AG09319 (cell line): ENCODE results near the gene FBXO10.
"Not testable (repeated sequence)": the region's sequence is repeated elsewhere in the genome, so short reads cannot be mapped to it uniquely, and the experiment has no call there.

Experiments used
- DNase-seq: peaks from one replicate; pipeline ENCODE4 v3.0.0-alpha.2; 2010; ENCODE audit warnings: low read depth; ENCODE audit errors: extremely low read depth
- TF ChIP-seq, protein P1 (sequence below): IDR thresholded peaks from 2 replicates; pipeline ENCODE4 v1.5.1; 2011; ENCODE audit warnings: low read depth, mild to moderate bottlenecking, inconsistent platforms, low read length, moderate library complexity

The FBXO10 gene

DNA sequence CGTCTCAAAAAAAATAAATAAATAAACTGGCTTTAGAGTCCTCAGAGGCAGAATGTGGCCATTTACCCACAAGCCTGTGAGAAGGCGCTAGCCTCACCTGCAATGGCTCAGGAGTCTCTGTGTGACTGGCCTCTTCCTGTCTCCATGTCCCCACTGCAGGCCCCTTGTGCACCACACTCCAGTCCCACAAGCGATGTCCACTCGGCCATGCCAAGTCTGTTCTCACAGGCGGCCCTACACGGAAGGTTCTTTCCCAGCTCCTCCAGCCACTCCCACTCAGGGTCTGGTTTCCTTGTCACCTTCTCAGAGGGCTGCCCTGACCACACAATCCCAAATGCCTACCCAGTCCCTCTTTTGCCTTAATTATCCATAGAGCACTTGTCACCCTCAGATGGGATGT lies 52.3 kb downstream of the FBXO10 start:
- TF ChIP-seq, protein P1, sequence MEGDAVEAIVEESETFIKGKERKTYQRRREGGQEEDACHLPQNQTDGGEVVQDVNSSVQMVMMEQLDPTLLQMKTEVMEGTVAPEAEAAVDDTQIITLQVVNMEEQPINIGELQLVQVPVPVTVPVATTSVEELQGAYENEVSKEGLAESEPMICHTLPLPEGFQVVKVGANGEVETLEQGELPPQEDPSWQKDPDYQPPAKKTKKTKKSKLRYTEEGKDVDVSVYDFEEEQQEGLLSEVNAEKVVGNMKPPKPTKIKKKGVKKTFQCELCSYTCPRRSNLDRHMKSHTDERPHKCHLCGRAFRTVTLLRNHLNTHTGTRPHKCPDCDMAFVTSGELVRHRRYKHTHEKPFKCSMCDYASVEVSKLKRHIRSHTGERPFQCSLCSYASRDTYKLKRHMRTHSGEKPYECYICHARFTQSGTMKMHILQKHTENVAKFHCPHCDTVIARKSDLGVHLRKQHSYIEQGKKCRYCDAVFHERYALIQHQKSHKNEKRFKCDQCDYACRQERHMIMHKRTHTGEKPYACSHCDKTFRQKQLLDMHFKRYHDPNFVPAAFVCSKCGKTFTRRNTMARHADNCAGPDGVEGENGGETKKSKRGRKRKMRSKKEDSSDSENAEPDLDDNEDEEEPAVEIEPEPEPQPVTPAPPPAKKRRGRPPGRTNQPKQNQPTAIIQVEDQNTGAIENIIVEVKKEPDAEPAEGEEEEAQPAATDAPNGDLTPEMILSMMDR, result no peak
- DNase-seq, result no peak

DNA sequence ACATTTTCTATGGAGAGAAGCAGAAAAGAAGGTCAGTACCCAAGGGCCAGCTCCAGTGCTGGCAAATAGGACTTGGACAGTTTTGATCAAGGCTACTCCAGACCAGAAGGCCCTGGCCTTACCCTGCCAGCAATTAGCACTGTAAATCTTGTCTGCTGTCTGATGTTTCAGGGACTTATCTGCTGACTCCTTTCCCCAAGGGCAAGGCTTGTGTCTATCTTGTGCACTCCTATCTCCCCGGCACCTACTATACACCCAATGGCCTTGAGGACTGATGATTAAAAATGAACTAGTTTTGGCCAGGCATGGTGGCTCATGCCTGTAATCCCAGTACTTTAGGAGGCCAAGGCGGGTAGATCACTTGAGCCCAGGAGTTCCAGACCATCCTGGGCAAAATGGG lies 53.2 kb downstream of the FBXO10 start:
- TF ChIP-seq, protein P1, result no peak
- DNase-seq, result no peak

DNA sequence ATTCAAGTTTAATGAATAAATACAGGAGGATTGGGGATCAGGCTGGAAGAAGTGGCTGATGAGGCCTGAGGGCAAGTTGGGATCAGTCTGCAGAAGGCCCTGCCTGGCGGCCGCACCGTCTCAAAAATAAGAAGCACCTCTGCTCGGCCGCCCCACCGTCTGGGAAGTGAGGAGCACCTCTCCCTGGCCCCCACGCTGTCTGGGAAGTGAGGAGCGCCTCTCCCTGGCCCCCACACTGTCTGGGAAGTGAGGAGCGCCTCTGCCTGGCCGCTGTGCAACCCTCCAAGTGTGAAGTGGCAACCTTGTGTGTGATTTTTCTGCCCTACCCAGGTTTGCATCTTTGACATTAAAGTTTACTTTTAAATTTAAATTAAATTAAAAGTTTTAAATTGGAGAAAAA lies 55.1 kb downstream of the FBXO10 start:
- TF ChIP-seq, protein P1, result no peak

DNA sequence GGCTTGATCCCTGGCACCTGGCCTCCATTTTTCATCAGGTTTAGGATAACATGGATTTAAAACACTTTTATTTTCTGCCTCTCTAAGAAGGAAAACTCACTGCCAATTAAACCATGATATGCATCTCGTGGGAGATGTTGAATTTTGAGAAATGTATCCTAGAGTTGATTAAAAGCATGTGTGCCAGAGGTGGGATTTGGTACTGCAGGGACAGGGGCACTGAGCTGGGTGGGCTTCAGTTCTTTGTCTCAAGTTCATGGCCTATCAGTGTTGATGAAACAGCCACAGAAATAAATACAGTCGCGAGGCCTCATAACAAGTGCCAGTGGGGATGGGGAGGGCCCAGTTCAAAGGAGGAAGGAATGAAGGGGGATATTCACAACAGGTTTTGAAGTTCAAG lies 55.5 kb downstream of the FBXO10 start:
- no peak for DNase-seq
- TF ChIP-seq, protein P1, result no peak

More for the DNA sequence above, 55.1 kb downstream of the FBXO10 start:
- DNase-seq, result no peak

DNA sequence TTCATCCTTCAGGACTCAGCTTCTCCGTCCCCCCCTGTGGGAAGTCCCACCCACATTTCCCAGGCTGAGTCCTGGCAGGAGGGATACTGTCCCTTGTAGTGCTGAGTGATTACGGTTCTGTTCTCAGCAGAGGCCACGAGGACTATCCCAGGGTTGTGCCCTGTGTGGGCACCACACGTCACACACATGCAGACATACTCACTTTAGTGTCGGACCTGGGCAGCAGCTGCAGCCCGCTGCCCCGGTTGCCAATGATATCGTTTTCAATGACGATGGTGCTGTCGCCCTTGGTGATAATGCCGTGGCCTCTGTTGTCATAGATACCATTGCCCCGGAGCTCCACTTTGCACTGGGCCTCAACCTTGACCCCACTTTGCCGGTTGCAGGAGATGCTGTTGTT lies 58.3 kb downstream of the FBXO10 start:
- TF ChIP-seq, protein P1, result no peak
- no peak for DNase-seq

DNA sequence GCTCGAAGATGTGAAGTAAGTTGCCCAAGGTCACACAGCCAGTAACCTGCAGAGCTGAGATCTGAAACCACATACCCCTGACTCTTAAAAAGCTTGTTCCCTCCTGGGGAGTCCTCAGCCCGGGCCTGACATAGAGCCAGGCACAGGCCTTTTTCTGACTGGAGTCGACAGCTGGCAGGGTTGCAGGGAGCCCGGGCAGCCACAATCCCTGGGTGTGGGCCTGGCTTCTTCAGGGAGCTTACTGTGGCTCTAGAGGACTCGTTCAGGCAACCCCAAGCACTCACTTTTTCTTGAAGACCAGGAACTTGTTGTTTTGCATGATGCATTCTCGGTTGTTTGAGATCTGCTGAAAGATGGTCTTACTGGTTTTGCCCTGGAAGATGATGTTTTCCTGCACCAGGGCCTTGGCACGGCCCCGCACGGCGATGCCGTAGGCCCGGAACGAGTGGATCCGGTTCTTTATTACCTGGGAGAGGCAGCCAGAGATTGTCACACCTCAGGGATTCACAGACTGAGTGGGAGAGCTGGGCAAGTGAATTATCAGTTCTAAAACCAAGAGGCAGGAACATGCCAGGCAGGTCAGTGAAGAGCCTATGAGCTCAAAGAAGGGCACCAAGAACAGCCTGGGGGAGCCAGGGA lies 60.4 kb downstream of the FBXO10 start:
- TF ChIP-seq, protein P1, result no peak
- DNase-seq, result no peak

DNA sequence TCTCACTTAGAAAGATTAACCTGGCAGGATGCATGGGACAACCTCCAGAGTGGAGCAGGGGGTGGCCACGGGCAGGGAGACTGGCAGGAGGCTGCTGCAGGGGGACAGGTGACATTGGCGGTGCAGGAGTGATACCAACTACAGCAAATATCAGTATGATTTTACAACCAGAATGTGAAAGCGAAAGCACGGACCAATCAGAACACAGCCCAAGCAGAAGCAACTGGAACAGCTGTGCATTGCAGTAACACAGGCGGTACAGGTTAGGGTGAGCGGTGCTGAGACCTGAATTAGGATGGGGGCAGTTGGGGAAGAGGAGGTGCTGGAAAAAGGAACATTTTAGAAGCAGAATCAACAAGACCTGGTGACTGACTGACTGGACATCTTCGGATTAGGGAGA lies 61.2 kb downstream of the FBXO10 start:
- TF ChIP-seq, protein P1, result no peak

DNA sequence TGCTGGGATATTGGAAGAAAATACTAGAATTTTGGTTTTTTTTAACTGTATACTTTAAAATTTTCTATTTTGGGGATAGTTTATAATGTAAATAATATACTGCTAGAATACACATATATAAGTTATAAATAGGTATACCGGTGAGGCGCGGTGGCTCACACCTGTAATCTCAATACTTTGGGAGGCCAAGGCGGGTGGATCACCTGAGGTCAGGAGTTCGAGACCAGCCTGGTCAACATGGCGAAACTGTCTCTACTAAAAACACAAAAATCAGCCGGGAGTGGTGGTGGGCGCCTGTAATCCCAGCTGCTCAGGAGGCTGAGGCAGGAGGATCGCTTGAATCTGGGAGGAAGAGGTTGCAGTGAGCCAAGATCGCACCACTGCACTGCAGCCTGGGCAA lies 61.8 kb downstream of the FBXO10 start:
- DNase-seq, result not testable (repeated sequence)

More for the DNA sequence above, 61.2 kb downstream of the FBXO10 start:
- no peak for DNase-seq
